Panc1 (cell line): ENCODE results near the gene LCN1.
"Not testable (repeated sequence)": the region's sequence is repeated elsewhere in the genome, so short reads cannot be mapped to it uniquely, and the experiment has no call there.

Experiments used
- POLR2AphosphoS5 ChIP-seq: IDR thresholded peaks from 2 replicates; pipeline ENCODE4 v1.6.1; 2012; ENCODE audit warnings: mild to moderate bottlenecking, low read depth, low read length, moderate library complexity
- SIN3A ChIP-seq: IDR thresholded peaks from 2 replicates; pipeline ENCODE4 v1.6.1; 2012; ENCODE audit warnings: low read depth, mild to moderate bottlenecking, low read length, moderate library complexity, borderline replicate concordance; ENCODE audit not compliant: insufficient read depth
- TF ChIP-seq, protein P1 (sequence below): fragments of 450-650 bp; IDR thresholded peaks from 2 replicates; pipeline ENCODE4 v1.5.1; 2017; ENCODE audit warnings: mild to moderate bottlenecking

GRCh38 chr9:135535631-135536030 is 14.4 kb downstream of the LCN1 start:
- TF ChIP-seq, protein P1, sequence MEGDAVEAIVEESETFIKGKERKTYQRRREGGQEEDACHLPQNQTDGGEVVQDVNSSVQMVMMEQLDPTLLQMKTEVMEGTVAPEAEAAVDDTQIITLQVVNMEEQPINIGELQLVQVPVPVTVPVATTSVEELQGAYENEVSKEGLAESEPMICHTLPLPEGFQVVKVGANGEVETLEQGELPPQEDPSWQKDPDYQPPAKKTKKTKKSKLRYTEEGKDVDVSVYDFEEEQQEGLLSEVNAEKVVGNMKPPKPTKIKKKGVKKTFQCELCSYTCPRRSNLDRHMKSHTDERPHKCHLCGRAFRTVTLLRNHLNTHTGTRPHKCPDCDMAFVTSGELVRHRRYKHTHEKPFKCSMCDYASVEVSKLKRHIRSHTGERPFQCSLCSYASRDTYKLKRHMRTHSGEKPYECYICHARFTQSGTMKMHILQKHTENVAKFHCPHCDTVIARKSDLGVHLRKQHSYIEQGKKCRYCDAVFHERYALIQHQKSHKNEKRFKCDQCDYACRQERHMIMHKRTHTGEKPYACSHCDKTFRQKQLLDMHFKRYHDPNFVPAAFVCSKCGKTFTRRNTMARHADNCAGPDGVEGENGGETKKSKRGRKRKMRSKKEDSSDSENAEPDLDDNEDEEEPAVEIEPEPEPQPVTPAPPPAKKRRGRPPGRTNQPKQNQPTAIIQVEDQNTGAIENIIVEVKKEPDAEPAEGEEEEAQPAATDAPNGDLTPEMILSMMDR = not testable (repeated sequence)
- TF ChIP-seq POLR2AphosphoS5, SIN3A: not testable (repeated sequence)
